Prostate gland (tissue), 2 donors: ENCODE results near the gene CYP19A1. TPM values are rescaled to one million over a fixed set of nuclear protein-coding genes. Genes with fewer than 3 reads are reported as not detected.

Source experiments
- DNase-seq: peaks from one replicate; pipeline ENCODE4 v3.0.0-alpha.2; 2019; ENCODE audit warnings: low spot score
- H3K27ac ChIP-seq, 2 donors: fragments of 200-600 bp; sonication (generic); 2 replicates each; pipeline ENCODE4 v1.5.1; 2017 to 2019
- H3K27me3 ChIP-seq: fragments of 200-600 bp; sonication (generic); replicated peaks from 2 replicates; pipeline ENCODE4 v1.5.1; 2019; ENCODE audit not compliant: insufficient read depth
- H3K36me3 ChIP-seq, 2 donors: fragments of 200-600 bp; sonication (generic); 1 replicate in 1 of 2; 2 replicates in 1 of 2; pipeline versions ENCODE4 v1.5.1 to v1.8.1; 2017 to 2019
- H3K4me1 ChIP-seq: fragments of 200-600 bp; sonication (generic); replicated peaks from 2 replicates; pipeline ENCODE4 v1.5.1; 2019
- H3K4me3 ChIP-seq, 2 donors: fragments of 200-600 bp; sonication (generic); 2 replicates each; pipeline ENCODE4 v1.5.1; 2017 to 2019
- H3K9me3 ChIP-seq: fragments of 200-600 bp; sonication (generic); 2 replicates; pipeline ENCODE4 v1.5.1; 2017
- CTCF ChIP-seq, 4 experiments: fragments of 200-600 bp in 2 of 4; fragments of 450-650 bp in 2 of 4; sonication (generic) in 2 of 4; IDR thresholded peaks; 1 replicate in 3 of 4; 2 replicates in 1 of 4; pipeline ENCODE4 v1.5.1; 2016 to 2019; ENCODE audit warnings: antibody characterized with exemption in 4 of 4, mild to moderate bottlenecking in 2 of 4, moderate library complexity in 2 of 4
- POLR2A ChIP-seq: fragments of 450-650 bp; IDR thresholded peaks from one replicate; pipeline ENCODE4 v1.6.1; 2016; ENCODE audit warnings: antibody characterized with exemption, mild to moderate bottlenecking
- POLR2AphosphoS5 ChIP-seq: sonication (generic); formaldehyde crosslinking; IDR thresholded peaks from one replicate; pipeline ENCODE4 v1.6.1; 2017; ENCODE audit warnings: antibody characterized with exemption
- WGBS: methylation state at CpG from one replicate; pipeline ENCODE4 v1.1.5; 2018; 5-methylcytosine and 5-hydroxymethylcytosine counted together
- intact Hi-C: fragments of 100-400 bp; cut with DNase I; formaldehyde crosslinking; loops from one replicate; pipeline ENCODE4 v1.14.2; 2022
- total RNA-seq, 2 donors: library from RNA; depleted of rRNA; stranded (reverse); fragments of >200 nt; gene quantifications; one replicate each; pipeline ENCODE4 v1.1.0, GENCODE V29; 2016

The CYP19A1 gene
- total RNA-seq, 2 donors from 2014 or later: 4.4 TPM; not detected in 1

GRCh38 chr15:51250217-51251011 is 88.0 kb downstream of the CYP19A1 start:
- H3K4me3 ChIP-seq: no peak overlapping the region
- H3K9me3 ChIP-seq: no peaks in the 10 kb centered on the region
- no peak for TF ChIP-seq POLR2A
- no peak for TF ChIP-seq POLR2AphosphoS5
- no peak for TF ChIP-seq CTCF (IDR thresholded peaks at IDR 0.05)
- no peak for DNase-seq
- 88% methylated on average over 4 of the region's 4 CpGs for WGBS
- no peaks in the 10 kb centered on the region for H3K4me1 ChIP-seq
- no peak overlapping the region for H3K27ac ChIP-seq
- H3K36me3 ChIP-seq: no peaks in the 10 kb centered on the region
- intact Hi-C loops: no loop called here
- H3K27me3 ChIP-seq: no peaks in the 10 kb centered on the region

GRCh38 chr15:51245628-51246027 is 92.8 kb downstream of the CYP19A1 start:
- Histone ChIP-seq H3K4me3 (no peak overlapping the region), H3K4me1 (no peaks in the 10 kb centered on the region), H3K9me3 (no peaks in the 10 kb centered on the region), H3K36me3 (no peaks in the 10 kb centered on the region), H3K27ac (no peak overlapping the region), H3K27me3 (no peaks in the 10 kb centered on the region)
- TF ChIP-seq POLR2A: no peak
- no peak for TF ChIP-seq CTCF (IDR thresholded peaks at IDR 0.05)
- 96% methylated on average over 1 of the region's 1 CpG for WGBS
- intact Hi-C loops: no loop called here
- no peak for DNase-seq

- 35% methylated on average over 2 of the region's 2 CpGs for WGBS
- TF ChIP-seq CTCF (IDR thresholded peaks at IDR 0.05): no peak
- no peak for TF ChIP-seq POLR2A
- no peak for TF ChIP-seq POLR2AphosphoS5
These were observed 94.0 kb downstream of the CYP19A1 start for GRCh38 chr15:51244423-51244869.

GRCh38 chr15:51243774-51244173 is 94.6 kb downstream of the CYP19A1 start:
- H3K4me1 ChIP-seq: no peaks in the 10 kb centered on the region
- no peaks in the 10 kb centered on the region for H3K36me3 ChIP-seq
- TF ChIP-seq CTCF (IDR thresholded peaks at IDR 0.05) (no peak), POLR2AphosphoS5 (no peak), POLR2A (no peak)
- no peak overlapping the region for H3K27ac ChIP-seq
- DNase-seq: no peak
- H3K4me3 ChIP-seq: no peak overlapping the region
- H3K27me3 ChIP-seq: no peaks in the 10 kb centered on the region
- no peaks in the 10 kb centered on the region for H3K9me3 ChIP-seq
- intact Hi-C loops: no loop called here

More at GRCh38 chr15:51244423-51244869, 94.0 kb downstream of the CYP19A1 start:
- intact Hi-C loops: no loop called here
- Histone ChIP-seq H3K36me3 (no peaks in the 10 kb centered on the region), H3K27me3 (no peaks in the 10 kb centered on the region), H3K4me3 (no peak overlapping the region), H3K4me1 (no peaks in the 10 kb centered on the region), H3K9me3 (no peaks in the 10 kb centered on the region), H3K27ac (no peak overlapping the region)
- DNase-seq: no peak

- no peak for DNase-seq
- no peaks in the 10 kb centered on the region for H3K9me3 ChIP-seq
- intact Hi-C loops: no loop called here
- WGBS: 16% methylated on average over 4 of the region's 4 CpGs
- H3K27me3 ChIP-seq: no peaks in the 10 kb centered on the region
- TF ChIP-seq CTCF (IDR thresholded peaks at IDR 0.05): no peak
- TF ChIP-seq POLR2AphosphoS5: no peak
- TF ChIP-seq POLR2A: no peak
- no peak overlapping the region for H3K4me3 ChIP-seq
- no peaks in the 10 kb centered on the region for H3K4me1 ChIP-seq
- no peaks in the 10 kb centered on the region for H3K36me3 ChIP-seq
- H3K27ac ChIP-seq: no peak overlapping the region
These were observed 98.3 kb downstream of the CYP19A1 start for GRCh38 chr15:51240066-51240465.
